Glutamatergic neuron (in vitro differentiated cells): ENCODE data around the gene VEPH1. TPM values are rescaled to one million over a fixed set of nuclear protein-coding genes. Genes with fewer than 3 reads are reported as not detected.

Experiments used
- DNase-seq: peaks from one replicate; pipeline ENCODE4 v3.0.0; 2022
- H3K27ac Mint-ChIP-seq: one replicate; pipeline ENCODE4 v1.8.0; 2020; ENCODE audit warnings: mild to moderate bottlenecking, mixed read lengths, inconsistent platforms; ENCODE audit not compliant: unreplicated experiment
- H3K27me3 Mint-ChIP-seq: one replicate; pipeline ENCODE4 v1.8.0; 2020; ENCODE audit warnings: mild to moderate bottlenecking, moderate library complexity, mixed read lengths, inconsistent platforms; ENCODE audit not compliant: unreplicated experiment
- H3K36me3 Mint-ChIP-seq: one replicate; pipeline ENCODE4 v1.8.0; 2020; ENCODE audit warnings: mild to moderate bottlenecking, mixed read lengths, inconsistent platforms; ENCODE audit not compliant: unreplicated experiment
- H3K4me1 Mint-ChIP-seq: one replicate; pipeline ENCODE4 v1.8.0; 2020; ENCODE audit warnings: mild to moderate bottlenecking, low read depth, mixed read lengths, inconsistent platforms; ENCODE audit not compliant: unreplicated experiment
- H3K4me3 Mint-ChIP-seq: one replicate; pipeline ENCODE4 v1.8.0; 2020; ENCODE audit warnings: mild to moderate bottlenecking, mixed read lengths, inconsistent platforms; ENCODE audit not compliant: unreplicated experiment
- H3K9me3 Mint-ChIP-seq: one replicate; pipeline ENCODE4 v1.8.0; 2020; ENCODE audit warnings: mild to moderate bottlenecking, moderate library complexity, mixed read lengths, inconsistent platforms; ENCODE audit not compliant: unreplicated experiment
- CTCF ChIP-seq: fragments of 200-600 bp; sonication (generic); IDR thresholded peaks from one replicate; pipeline ENCODE4 v1.5.0; 2021; ENCODE audit not compliant: partially characterized antibody, unreplicated experiment
- total RNA-seq: library from RNA; stranded (reverse); fragmentation: NEBNext Ultra II Directional; extraction: Animal tissue kit (Norgen Biotek cat#: 25700); gene quantifications from one replicate; pipeline ENCODE4 v1.2.1, GENCODE V29; 2021; ENCODE audit not compliant: unreplicated experiment

Gene VEPH1
- total RNA-seq, 1 donor from 2014 or later: 9.3 TPM

- TF ChIP-seq CTCF: no peak
- Mint-ChIP-seq H3K27me3 (no peaks in the 10 kb centered on the region), H3K36me3 (no peaks in the 10 kb centered on the region), H3K9me3 (peaks cover 3% of the 10 kb centered on the region), H3K4me1 (peaks cover 12% of the 10 kb centered on the region), H3K4me3 (no peak overlapping the region), H3K27ac (no peak overlapping the region)
- no peak for DNase-seq
Observed at GRCh38 chr3:157408499-157409149, 94.6 kb downstream of the VEPH1 start.

- no peak overlapping the region for H3K27ac Mint-ChIP-seq
- peaks cover 3% of the 10 kb centered on the region for H3K9me3 Mint-ChIP-seq
- H3K27me3 Mint-ChIP-seq: no peaks in the 10 kb centered on the region
- H3K36me3 Mint-ChIP-seq: no peaks in the 10 kb centered on the region
- no peak for TF ChIP-seq CTCF
- peaks cover 8% of the 10 kb centered on the region for H3K4me1 Mint-ChIP-seq
- no peak for DNase-seq
- H3K4me3 Mint-ChIP-seq: no peak overlapping the region
Observed at GRCh38 chr3:157407769-157408168, 95.4 kb downstream of the VEPH1 start.

- H3K36me3 Mint-ChIP-seq: no peaks in the 10 kb centered on the region
- H3K9me3 Mint-ChIP-seq: peaks cover 3% of the 10 kb centered on the region
- no peak for DNase-seq
- no peak for TF ChIP-seq CTCF
- H3K27me3 Mint-ChIP-seq: no peaks in the 10 kb centered on the region
- H3K4me3 Mint-ChIP-seq: no peak overlapping the region
- H3K27ac Mint-ChIP-seq: no peak overlapping the region
- peaks cover 8% of the 10 kb centered on the region for H3K4me1 Mint-ChIP-seq
Observed at GRCh38 chr3:157406394-157406793, 96.8 kb downstream of the VEPH1 start.

GRCh38 chr3:157405457-157405856 is 97.8 kb downstream of the VEPH1 start:
- H3K27ac Mint-ChIP-seq: no peak overlapping the region
- peaks cover 8% of the 10 kb centered on the region for H3K4me1 Mint-ChIP-seq
- H3K9me3 Mint-ChIP-seq: peaks cover 3% of the 10 kb centered on the region
- no peaks in the 10 kb centered on the region for H3K36me3 Mint-ChIP-seq
- H3K4me3 Mint-ChIP-seq: no peak overlapping the region
- H3K27me3 Mint-ChIP-seq: no peaks in the 10 kb centered on the region
- no peak for TF ChIP-seq CTCF
- no peak for DNase-seq

GRCh38 chr3:157404381-157404780 is 98.8 kb downstream of the VEPH1 start:
- Mint-ChIP-seq H3K4me3 (no peak overlapping the region), H3K27ac (no peak overlapping the region), H3K36me3 (no peaks in the 10 kb centered on the region), H3K27me3 (no peaks in the 10 kb centered on the region), H3K9me3 (no peaks in the 10 kb centered on the region), H3K4me1 (peaks cover 5% of the 10 kb centered on the region)
- no peak for TF ChIP-seq CTCF
- DNase-seq: no peak
